ENCODE data around the gene GREM1.

DNA sequence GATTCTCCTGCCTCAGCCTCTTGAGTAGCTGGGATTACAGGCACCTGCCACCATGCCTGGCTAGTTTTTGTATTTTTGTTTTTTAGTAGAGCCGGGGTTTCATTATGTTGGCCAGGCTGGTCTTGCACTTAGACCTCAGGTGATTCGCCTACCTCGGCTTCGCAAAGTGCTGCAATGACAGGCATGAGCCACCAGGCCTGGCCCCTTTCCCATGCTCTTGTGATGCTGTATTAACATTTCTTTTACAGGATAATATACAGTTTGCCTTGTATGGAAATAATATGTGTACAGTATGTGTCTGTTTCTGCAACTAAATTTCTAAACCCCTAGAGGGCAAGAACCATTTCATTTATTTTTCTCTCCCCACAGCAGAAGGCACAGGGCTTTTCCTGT is 38.5 kb upstream of the GREM1 start:
- TF ChIP-seq, protein P1, sequence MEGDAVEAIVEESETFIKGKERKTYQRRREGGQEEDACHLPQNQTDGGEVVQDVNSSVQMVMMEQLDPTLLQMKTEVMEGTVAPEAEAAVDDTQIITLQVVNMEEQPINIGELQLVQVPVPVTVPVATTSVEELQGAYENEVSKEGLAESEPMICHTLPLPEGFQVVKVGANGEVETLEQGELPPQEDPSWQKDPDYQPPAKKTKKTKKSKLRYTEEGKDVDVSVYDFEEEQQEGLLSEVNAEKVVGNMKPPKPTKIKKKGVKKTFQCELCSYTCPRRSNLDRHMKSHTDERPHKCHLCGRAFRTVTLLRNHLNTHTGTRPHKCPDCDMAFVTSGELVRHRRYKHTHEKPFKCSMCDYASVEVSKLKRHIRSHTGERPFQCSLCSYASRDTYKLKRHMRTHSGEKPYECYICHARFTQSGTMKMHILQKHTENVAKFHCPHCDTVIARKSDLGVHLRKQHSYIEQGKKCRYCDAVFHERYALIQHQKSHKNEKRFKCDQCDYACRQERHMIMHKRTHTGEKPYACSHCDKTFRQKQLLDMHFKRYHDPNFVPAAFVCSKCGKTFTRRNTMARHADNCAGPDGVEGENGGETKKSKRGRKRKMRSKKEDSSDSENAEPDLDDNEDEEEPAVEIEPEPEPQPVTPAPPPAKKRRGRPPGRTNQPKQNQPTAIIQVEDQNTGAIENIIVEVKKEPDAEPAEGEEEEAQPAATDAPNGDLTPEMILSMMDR (IDR thresholded peaks at IDR 0.05): no peak
- no peak for TF ChIP-seq POLR2A (IDR thresholded peaks at IDR 0.05)
